MCF 10A (cell line): ENCODE results near the gene HECTD1. TPM values are rescaled to one million over a fixed set of nuclear protein-coding genes. Genes with fewer than 3 reads are reported as not detected.

Experiments used
- BruUV-seq: library from RNA; stranded (reverse); fragments of 400-500 nt; replicated peaks from 2 replicates; lab custom pipeline; 2021; lab: Mats Ljungman, UMichigan
- CTCF ChIA-PET: fragments of 300-600 bp; sonication (Branson Sonifier 250); formaldehyde crosslinking; extraction: SDS; loops from one replicate; lab custom pipeline; 2021; ENCODE audit warnings: antibody characterized with exemption, inconsistent platforms; lab: Yijun Ruan, JAX
- POLR2A ChIA-PET: fragments of 300-600, 350-650 bp; sonication (Branson Sonifier 250); formaldehyde crosslinking; extraction: SDS; loops from one replicate; lab custom pipeline; 2020; ENCODE audit warnings: antibody characterized with exemption, inconsistent platforms; lab: Yijun Ruan, JAX
- DNase-seq: peaks from one replicate; pipeline ENCODE4 v3.0.0-alpha.2; 2018; ENCODE audit not compliant: unreplicated experiment
- H3K27ac Mint-ChIP-seq: one replicate; pipeline ENCODE4 v1.8.0; 2022; ENCODE audit warnings: mild to moderate bottlenecking, low read depth, mixed read lengths; ENCODE audit not compliant: unreplicated experiment
- H3K27me3 Mint-ChIP-seq: one replicate; pipeline ENCODE4 v1.8.0; 2022; ENCODE audit warnings: mixed read lengths; ENCODE audit not compliant: insufficient read depth, unreplicated experiment
- H3K36me3 Mint-ChIP-seq: one replicate; pipeline ENCODE4 v1.8.0; 2022; ENCODE audit warnings: mild to moderate bottlenecking, moderate library complexity, mixed read lengths; ENCODE audit not compliant: insufficient read depth, unreplicated experiment
- H3K4me1 Mint-ChIP-seq: one replicate; pipeline ENCODE4 v1.8.0; 2022; ENCODE audit warnings: mixed read lengths; ENCODE audit not compliant: insufficient read depth, unreplicated experiment
- H3K4me3 Mint-ChIP-seq: one replicate; pipeline ENCODE4 v1.8.0; 2022; ENCODE audit warnings: mild to moderate bottlenecking, moderate library complexity, mixed read lengths; ENCODE audit not compliant: unreplicated experiment
- H3K9me3 Mint-ChIP-seq: one replicate; pipeline ENCODE4 v1.8.0; 2022; ENCODE audit warnings: mixed read lengths; ENCODE audit not compliant: unreplicated experiment
- CTCF ChIP-seq: fragments of 200-600 bp; IDR thresholded peaks from one replicate; pipeline ENCODE4 v1.8.0; 2022; ENCODE audit warnings: antibody characterized with exemption, mild to moderate bottlenecking; ENCODE audit not compliant: unreplicated experiment
- intact Hi-C: fragments of 100-400 bp; cut with micrococcal nuclease; formaldehyde crosslinking; loops from 2 replicates; pipeline ENCODE4 v1.14.1; 2022
- total RNA-seq: library from RNA; stranded (reverse); gene quantifications from 2 replicates; pipeline ENCODE4 v1.2.3, GENCODE V29; 2022

Gene HECTD1
- total RNA-seq, 1 experiment from 2014 or later = 122 TPM

- no peak overlapping the region for H3K27ac Mint-ChIP-seq
- H3K36me3 Mint-ChIP-seq = peaks cover 4% of the 10 kb centered on the region
- ChIA-PET POLR2A (no interaction called here), CTCF (interaction anchor here (2.0 kb wide), 1 partner anchor 98 kb away, joined by 8 read pairs; no protein-coding TSS in a partner anchor)
- intact Hi-C loops = no loop called here
- H3K4me1 Mint-ChIP-seq = no peaks in the 10 kb centered on the region
- BruUV-seq = no TSS peak
- H3K4me3 Mint-ChIP-seq = no peak overlapping the region
- no peaks in the 10 kb centered on the region for H3K27me3 Mint-ChIP-seq
- H3K9me3 Mint-ChIP-seq = peaks cover 7% of the 10 kb centered on the region
- DNase-seq = no peak
- TF ChIP-seq CTCF = no peak
Measured at GRCh38 chr14:31078766-31079165, 128.8 kb downstream of the HECTD1 start.

GRCh38 chr14:31075144-31075543, 132.4 kb downstream of the HECTD1 start:
- H3K27me3 Mint-ChIP-seq = no peaks in the 10 kb centered on the region

GRCh38 chr14:31071151-31071550, 136.4 kb downstream of the HECTD1 start:
- ChIA-PET POLR2A (no interaction called here), CTCF (interaction anchor here (3.2 kb wide), 1 partner anchor 90 kb away, joined by 14 read pairs; no protein-coding TSS in a partner anchor)
- Mint-ChIP-seq H3K9me3 (peaks cover 7% of the 10 kb centered on the region), H3K4me1 (no peaks in the 10 kb centered on the region), H3K4me3 (no peak overlapping the region), H3K27ac (no peak overlapping the region), H3K36me3 (peaks cover 15% of the 10 kb centered on the region), H3K27me3 (no peaks in the 10 kb centered on the region)
- intact Hi-C loops = no loop called here
- no peak for DNase-seq
- no peak for TF ChIP-seq CTCF
- no TSS peak for BruUV-seq

More at GRCh38 chr14:31075144-31075543, 132.4 kb downstream of the HECTD1 start:
- ChIA-PET POLR2A (interaction anchor here (0.7 to 1.3 kb wide), 2 partner anchors 10 to 16 kb away, joined by 3 to 5 read pairs; no protein-coding TSS in a partner anchor), CTCF (interaction anchor here (1.2 kb wide), 1 partner anchor 95 kb away, joined by 3 read pairs; no protein-coding TSS in a partner anchor)
- intact Hi-C loops = no loop called here
- Mint-ChIP-seq H3K4me1 (no peaks in the 10 kb centered on the region), H3K4me3 (no peak overlapping the region), H3K36me3 (peaks cover 15% of the 10 kb centered on the region), H3K9me3 (peaks cover 7% of the 10 kb centered on the region), H3K27ac (no peak overlapping the region)
- no peak for DNase-seq
- TF ChIP-seq CTCF = no peak
- no TSS peak for BruUV-seq

GRCh38 chr14:31070431-31070830, 137.2 kb downstream of the HECTD1 start:
- intact Hi-C loops = no loop called here
- no peaks in the 10 kb centered on the region for H3K27me3 Mint-ChIP-seq
- H3K4me1 Mint-ChIP-seq = no peaks in the 10 kb centered on the region
- CTCF ChIA-PET = interaction anchor here (0.6 to 3.2 kb wide), 4 partner anchors 11 to 217 kb away, joined by 3 to 14 read pairs (median 5); no protein-coding TSS in a partner anchor
- BruUV-seq = no TSS peak
- no peak for DNase-seq
- H3K4me3 Mint-ChIP-seq = no peak overlapping the region
- peaks cover 11% of the 10 kb centered on the region for H3K36me3 Mint-ChIP-seq
- peaks cover 7% of the 10 kb centered on the region for H3K9me3 Mint-ChIP-seq
- TF ChIP-seq CTCF = no peak
- no peak overlapping the region for H3K27ac Mint-ChIP-seq
- POLR2A ChIA-PET = interaction anchor here (1.2 kb wide), 1 partner anchor 11 kb away, joined by 4 read pairs; no protein-coding TSS in a partner anchor
